HG03457 (cell line): ENCODE results near the gene NETO1.

Source experiments
- ATAC-seq: cut with Tn5 transposase; IDR thresholded peaks from one replicate; pipeline ENCODE4 v1.9.1; 2021; ENCODE audit warnings: moderate number of reproducible peaks; ENCODE audit not compliant: unreplicated experiment

NETO1 gene

DNA sequence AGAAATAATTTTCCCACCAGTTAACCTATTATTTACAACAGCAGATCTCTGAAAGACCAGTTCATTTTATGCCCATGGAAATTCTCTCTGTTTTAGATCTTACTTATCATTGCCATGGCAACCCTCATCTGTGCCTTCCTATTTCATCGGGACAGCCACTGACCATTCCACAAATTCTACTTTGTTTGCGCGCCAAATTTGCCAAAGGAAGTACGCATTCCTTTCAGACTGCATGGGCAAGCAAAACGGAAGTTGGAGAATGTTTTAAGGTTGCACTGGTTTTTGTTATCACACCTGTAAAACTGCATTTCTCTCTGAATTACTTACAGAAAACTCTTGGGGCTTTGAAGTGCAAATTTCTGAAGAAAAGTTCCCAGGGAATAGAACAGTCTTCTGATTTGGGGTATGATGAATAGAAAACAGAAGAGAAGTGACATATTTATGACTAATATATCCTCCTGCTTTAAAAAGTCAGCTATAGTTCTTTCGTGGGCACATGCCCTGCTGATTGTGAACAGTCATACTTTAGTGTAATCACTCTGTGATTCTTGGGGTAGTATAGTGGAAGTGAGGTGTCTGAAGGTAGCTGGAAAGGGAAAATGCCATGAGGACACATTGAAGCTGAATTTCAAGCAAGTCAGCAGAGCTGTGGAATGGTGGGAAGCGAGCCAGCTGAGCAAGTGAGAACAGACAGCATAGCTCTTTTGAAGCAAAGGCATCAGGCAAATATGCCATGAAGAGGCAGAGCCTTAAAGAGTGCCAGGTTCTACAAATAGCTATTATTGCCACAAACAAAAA, 20.9 kb downstream of the NETO1 start:
- no peak for ATAC-seq

DNA sequence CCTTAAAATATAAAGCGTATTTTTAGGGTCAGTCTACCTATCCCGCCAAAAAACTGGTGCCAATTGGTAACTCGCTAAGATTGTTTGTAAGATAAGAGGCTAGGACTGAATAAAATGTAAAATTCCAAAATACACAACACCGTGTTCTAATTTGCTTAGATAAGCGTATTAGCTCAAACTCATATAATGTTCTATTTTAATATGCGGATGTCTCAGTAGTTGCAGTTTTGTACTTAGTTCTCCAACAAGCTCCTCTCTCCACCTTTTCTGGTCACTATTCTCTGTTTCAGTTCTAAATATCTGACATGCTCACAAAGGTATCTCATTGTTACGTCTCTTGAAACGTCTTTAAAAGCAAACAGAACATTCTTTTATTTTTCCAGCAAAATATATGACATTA, 24.0 kb downstream of the NETO1 start:
- no peak for ATAC-seq

- no peak for ATAC-seq
These were observed 27.7 kb downstream of the NETO1 start for GRCh38 chr18:72840109-72840508.

DNA sequence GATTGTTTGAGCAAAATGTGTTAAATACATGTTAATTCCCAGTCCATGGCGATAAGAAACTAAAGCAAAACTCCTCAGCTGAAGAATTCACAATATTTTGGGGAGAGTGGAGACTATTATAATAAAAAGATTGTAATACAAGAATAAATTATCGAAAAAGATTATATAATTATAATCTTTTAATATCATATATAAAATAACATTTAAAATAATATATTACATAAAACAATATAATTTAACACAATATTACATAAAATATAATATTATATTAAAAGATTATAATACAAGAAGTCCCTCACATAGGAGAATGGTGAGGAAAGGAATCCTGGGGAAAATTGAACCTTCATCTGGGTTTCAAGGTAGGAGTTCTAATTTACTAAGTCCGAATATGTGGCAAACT, 33.1 kb downstream of the NETO1 start:
- no peak for ATAC-seq

DNA sequence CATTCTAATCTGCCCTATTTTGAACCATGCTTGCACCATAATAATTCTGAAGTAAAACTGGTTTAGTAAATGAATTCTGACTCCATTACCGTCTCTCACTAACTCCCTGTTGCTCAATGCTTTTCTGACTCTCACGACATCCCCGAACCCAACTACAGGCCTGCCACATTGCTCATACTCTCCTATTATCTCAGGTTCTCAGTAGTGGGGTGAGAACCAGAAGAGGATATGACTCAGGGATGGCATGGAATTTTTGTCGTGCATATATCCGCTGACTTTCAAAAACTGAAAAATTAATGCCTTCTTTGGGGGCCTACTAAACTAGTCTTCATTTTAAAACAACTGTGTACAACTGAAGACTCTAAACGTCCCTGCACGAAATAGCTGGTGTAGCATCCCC, 34.3 kb downstream of the NETO1 start:
- ATAC-seq = no peak

DNA sequence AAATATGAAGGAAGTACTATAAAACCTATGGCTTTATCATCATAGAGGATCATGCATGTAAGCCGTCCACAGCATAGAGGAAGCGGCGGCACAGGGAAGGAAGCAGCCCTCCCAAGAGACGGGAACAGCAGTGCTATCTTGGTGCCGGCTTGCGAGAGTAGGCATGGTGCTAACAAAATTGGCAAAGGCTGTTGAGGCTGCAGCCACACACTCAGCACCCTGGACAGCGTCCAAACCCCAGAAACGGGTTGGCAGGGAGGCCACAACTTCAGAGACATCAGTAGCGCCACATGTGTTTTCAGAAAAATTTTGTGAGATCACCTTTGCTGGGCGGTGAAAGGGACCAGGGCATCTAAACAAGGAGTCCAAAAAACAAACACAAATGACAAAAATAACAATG, 37.7 kb downstream of the NETO1 start:
- ATAC-seq = no peak

DNA sequence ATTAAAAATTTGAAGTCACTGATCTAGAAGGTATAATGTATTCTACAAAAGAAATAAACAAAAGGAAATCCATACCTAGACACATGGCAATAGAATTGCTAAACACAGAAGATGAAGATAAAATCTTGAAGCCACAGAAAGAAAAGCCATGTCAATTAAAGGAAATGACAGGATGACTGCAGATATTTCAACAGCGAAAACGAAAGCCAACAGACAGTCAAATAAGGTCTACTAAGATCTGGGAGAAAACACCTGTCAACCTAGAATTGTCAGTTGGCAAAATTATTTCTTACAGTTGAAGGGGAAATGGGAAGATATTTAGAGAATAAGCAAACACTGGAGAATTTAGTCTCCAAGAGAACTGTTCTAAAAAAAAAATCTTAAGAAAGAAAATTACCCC, 39.2 kb downstream of the NETO1 start:
- no peak for ATAC-seq

DNA sequence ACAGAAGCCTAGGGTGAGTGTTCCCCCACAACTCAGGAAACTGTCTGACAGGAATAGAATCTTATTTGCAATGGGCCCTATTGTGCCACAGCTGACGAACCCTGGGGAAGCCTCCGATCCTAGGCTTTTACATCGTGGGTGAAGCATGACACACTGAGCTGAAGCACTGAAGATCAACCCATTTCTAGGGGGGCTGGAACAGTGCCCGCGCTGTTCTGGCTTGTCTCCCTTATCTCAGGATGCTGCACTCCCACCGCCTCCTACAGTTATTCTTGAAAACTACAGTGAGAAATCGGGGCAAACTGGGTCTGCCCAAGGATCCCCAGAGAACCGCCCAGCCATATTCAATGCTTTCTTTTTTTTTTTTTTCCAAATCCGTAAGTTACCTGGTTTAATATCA, 41.1 kb downstream of the NETO1 start:
- no peak for ATAC-seq

GRCh38 chr18:72823345-72823744, 44.4 kb downstream of the NETO1 start:
- ATAC-seq = no peak

GRCh38 chr18:72822202-72822601, 45.6 kb downstream of the NETO1 start:
- no peak for ATAC-seq

- ATAC-seq = no peak
These were observed 47.2 kb downstream of the NETO1 start for GRCh38 chr18:72820571-72820970.

DNA sequence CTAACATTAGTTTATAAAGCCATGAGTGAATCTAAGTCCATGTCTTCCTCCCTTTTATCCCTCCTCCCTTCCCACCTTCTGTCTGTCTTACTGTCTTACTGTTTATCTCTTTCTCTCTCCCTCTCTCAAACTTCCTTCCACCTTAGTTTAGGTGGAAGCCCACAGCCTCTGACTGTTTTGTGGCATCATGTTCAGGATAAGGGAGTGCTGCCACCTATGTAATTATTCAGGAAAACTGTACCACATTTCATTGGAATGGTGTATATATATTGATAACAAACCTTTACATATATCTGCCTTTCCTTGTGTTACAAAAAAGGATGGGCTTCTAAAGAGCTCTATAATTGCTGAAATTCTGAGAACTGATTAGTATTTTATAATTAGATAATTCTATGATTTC, 48.7 kb downstream of the NETO1 start:
- ATAC-seq = no peak

DNA sequence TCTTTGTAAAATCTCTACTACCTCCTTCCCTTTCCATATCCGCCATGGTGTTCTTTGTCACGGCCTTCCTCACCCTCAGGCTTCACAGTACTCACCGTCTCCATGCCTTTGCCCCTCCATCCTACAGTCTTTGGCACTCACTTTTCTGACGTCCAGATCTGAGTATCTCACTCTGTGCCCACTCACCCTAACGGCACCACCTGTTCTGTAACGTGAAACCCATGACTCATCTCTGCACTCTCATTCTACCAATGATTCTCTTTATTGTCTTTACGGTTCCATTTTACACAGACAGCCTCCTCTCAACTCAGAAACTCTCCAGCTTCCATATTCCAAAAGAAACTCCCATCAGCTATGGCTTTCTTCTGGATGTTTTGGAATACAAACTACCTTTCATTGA, 56.7 kb downstream of the NETO1 start:
- no peak for ATAC-seq

- no peak for ATAC-seq
These were observed 59.1 kb downstream of the NETO1 start for GRCh38 chr18:72808680-72809079.

DNA sequence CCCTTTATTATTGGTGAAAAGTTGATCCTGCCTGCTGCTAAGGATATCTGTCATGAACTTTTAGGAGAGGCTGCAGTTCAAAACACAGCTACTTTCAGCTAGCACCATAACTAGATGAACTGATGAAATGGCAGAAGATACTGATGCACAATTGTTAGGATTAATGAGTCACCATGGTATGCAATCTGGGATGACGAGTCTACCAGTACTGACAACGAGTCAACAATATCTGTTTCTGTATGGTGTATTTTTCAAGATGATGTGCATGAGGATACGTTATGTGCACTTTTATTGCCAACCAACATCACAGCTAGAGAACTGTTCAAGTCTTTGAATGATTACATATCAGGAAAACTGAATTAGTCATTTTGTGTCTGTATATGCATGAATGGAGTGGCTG, 68.7 kb downstream of the NETO1 start:
- no peak for ATAC-seq

GRCh38 chr18:72783530-72783929, 84.3 kb downstream of the NETO1 start:
- ATAC-seq = no peak

- no peak for ATAC-seq
These were observed 92.9 kb downstream of the NETO1 start for GRCh38 chr18:72774914-72775313.

DNA sequence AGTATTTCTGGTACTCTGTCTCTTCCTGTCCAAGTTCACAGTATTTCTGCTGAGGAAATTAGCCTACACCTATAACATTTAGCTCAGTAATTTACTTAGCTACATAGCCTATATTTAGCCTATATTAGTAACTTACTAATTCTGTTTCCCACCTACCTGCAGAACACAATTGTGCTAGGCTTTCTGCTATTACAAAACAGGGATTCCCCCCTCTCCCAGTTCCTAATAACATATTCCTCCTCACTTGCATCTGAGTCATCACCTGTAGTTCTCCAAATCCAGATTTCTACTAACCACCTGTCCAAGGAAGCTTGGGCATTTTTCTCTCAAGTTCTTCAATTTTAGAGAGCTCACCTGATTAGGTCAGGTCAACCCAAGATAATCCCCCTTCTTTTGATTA, 94.9 kb downstream of the NETO1 start:
- ATAC-seq = no peak

DNA sequence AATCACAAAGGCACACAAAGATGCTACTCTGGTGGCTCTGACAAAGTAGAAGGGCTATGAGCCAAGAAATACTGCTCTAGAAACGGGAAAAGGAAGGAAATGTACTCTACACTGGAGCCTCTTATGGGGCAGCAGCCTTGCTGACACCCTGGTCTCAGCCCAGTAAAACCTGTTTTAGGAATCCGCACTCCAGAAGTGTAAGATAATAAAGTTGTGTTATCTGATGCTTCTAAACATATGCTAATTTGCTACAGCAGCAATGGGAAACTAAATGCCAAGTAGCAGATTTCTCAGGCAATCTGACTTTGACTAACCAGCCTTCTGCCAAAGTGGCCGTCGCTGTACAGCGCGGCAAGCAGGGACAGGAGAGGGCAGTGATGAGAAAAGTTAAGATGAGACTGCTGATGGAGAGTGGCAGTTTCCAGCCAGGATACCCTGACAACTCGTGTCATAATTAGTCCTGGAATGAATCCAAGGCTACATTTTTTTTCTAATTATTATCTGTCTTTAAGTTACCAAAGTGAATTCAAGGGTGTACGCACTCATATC, 99.0 kb downstream of the NETO1 start:
- no peak for ATAC-seq

GRCh38 chr18:72762515-72763122, 105.2 kb downstream of the NETO1 start:
- peak; percentile 73 for ATAC-seq

DNA sequence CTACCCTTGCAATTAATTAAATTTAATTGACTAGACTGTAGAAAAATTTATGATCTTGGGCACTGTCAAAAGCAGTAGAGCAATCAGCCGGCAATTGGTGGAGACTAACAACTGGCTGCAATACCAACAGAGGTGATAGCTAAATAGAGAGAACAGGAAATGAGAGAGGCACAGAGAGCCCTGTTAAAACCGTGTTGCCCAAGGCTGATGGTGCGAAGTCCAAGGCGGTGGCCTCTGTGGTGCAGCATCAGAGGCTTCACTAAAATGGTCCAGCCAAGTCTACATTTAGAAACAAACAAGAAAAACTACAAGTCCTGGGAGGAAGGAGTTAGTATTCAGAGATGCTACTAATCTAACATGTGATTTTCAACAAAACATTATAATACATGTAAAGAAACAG, 115.6 kb downstream of the NETO1 start:
- ATAC-seq = no peak

DNA sequence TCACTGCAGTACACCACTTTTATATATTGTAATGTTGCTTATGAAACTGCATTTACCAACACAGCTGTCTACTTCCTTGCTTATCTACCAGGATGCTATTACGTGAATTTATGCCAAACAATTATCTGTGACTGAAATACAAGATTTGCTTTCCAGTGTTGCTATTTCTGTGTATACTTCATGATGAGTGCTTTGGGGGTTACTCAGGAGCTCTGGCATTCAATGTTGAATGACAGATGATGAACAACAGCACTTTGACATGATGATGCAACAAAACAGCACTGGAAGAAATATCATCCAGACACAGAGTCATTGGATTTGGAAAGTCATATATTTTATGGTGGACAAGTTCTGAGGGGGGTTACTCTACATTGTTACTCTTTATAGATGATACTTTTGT, 125.8 kb downstream of the NETO1 start:
- no peak for ATAC-seq

- ATAC-seq = no peak
These were observed 129.7 kb downstream of the NETO1 start for GRCh38 chr18:72738136-72738535.
